HCT116 (cell line): ENCODE measurements around the gene PRR14L. TPM values are rescaled to one million over a fixed set of nuclear protein-coding genes. Genes with fewer than 3 reads are reported as not detected.

Experiments used
- ATAC-seq: fragments of 200-7000 bp; cut with Tn5 transposase; 2 replicates; pipeline ENCODE4 v1.9.1; 2020; ENCODE audit warnings: mild to moderate bottlenecking, moderate library complexity
- BruUV-seq: library from RNA; stranded (reverse); fragments of 400-500 nt; replicated peaks from 2 replicates; lab custom pipeline; 2021; lab: Mats Ljungman, UMichigan
- CTCF ChIA-PET: fragments of 300-600 bp; sonication (Branson Sonifier 250); formaldehyde crosslinking; loops from one replicate; lab custom pipeline; 2021; ENCODE audit warnings: antibody characterized with exemption; lab: Charles Lee
- POLR2A ChIA-PET: fragments of 300-600, 350-600 bp; sonication (Branson Sonifier 250); formaldehyde crosslinking; loops from one replicate; lab custom pipeline; 2021; ENCODE audit warnings: antibody characterized with exemption; lab: Charles Lee
- RAD21 ChIA-PET, 2 experiments: fragments of 300-600 bp; sonication (Branson Sonifier 250); formaldehyde crosslinking; loops; one replicate each; lab custom pipeline; 2023; ENCODE audit warnings: low total read pairs in 2 of 2; ENCODE audit not compliant: uncharacterized antibody in 2 of 2, unreplicated experiment in 2 of 2, low non-redundant PET in 1 of 2; lab: Charles Lee
- DNase-seq: peaks from one replicate; pipeline ENCODE4 v3.0.0-alpha.2; 2010; ENCODE audit warnings: low read depth, low spot score
- H2AFZ ChIP-seq: fragments of 200-600 bp; shearing (Covaris generic), sonication (generic); 2 replicates; pipeline ENCODE4 v1.6.1; 2017; ENCODE audit warnings: low read depth, mixed run types, mixed read lengths, antibody characterized with exemption, low read length; ENCODE audit not compliant: poor library complexity, severe bottlenecking
- H3K27ac ChIP-seq: 2 replicates; pipeline ENCODE4 v1.5.1; 2012; ENCODE audit warnings: low read depth, low read length
- H3K27me3 ChIP-seq: fragments of 200-600 bp; sonication (generic); 2 replicates; pipeline ENCODE4 v1.6.1; 2016; ENCODE audit warnings: mixed run types, low read length, mixed read lengths; ENCODE audit not compliant: insufficient read depth
- H3K36me3 ChIP-seq, 2 experiments: fragments of 200-500 bp in 1 of 2; fragments of 200-600 bp in 1 of 2; sonication (Bioruptor generic) in 1 of 2; sonication (generic) in 1 of 2; 2 replicates each; pipeline versions ENCODE4 v1.5.1 to v1.6.1; 2014 to 2016; ENCODE audit warnings: low read length in 2 of 2, inconsistent platforms in 1 of 2, mixed read lengths in 1 of 2, mixed run types in 1 of 2; ENCODE audit not compliant: insufficient read depth in 2 of 2, control insufficient read depth in 1 of 2
- H3K4me1 ChIP-seq, 2 experiments: fragments of 200-600 bp in 1 of 2; sonication (generic) in 1 of 2; 2 replicates each; pipeline versions ENCODE4 v1.5.1 to v1.6.1; 2012 to 2017; ENCODE audit warnings: low read length in 2 of 2, inconsistent platforms in 1 of 2, mild to moderate bottlenecking in 1 of 2, mixed read lengths in 1 of 2, mixed run types in 1 of 2, moderate library complexity in 1 of 2; ENCODE audit not compliant: insufficient read depth in 2 of 2, control insufficient read depth in 1 of 2
- H3K4me2 ChIP-seq: fragments of 200-600 bp; sonication (generic); 2 replicates; pipeline ENCODE4 v1.6.1; 2017; ENCODE audit warnings: mixed run types, low read length, mixed read lengths
- H3K4me3 ChIP-seq, 2 experiments: fragments of 200-600 bp in 1 of 2; sonication (generic) in 1 of 2; replicated peaks in 1 of 2; 2 replicates each; pipeline ENCODE4 v1.5.1; 2011 to 2016; ENCODE audit warnings: low read length in 2 of 2, control low read depth in 1 of 2, low read depth in 1 of 2, mild to moderate bottlenecking in 1 of 2, mixed read lengths in 1 of 2, mixed run types in 1 of 2
- H3K79me2 ChIP-seq: fragments of 200-600 bp; sonication (generic); 2 replicates; pipeline ENCODE4 v1.6.1; 2017; ENCODE audit warnings: mild to moderate bottlenecking, mixed run types, low read length, moderate library complexity, mixed read lengths; ENCODE audit not compliant: insufficient read depth
- H3K9ac ChIP-seq: fragments of 200-600 bp; sonication (generic); 2 replicates; pipeline ENCODE4 v1.6.1; 2016; ENCODE audit warnings: low read length, mixed read lengths
- H3K9me2 ChIP-seq: fragments of 200-600 bp; sonication (generic), shearing (Covaris generic); 2 replicates; pipeline ENCODE4 v1.6.1; 2017; ENCODE audit warnings: mixed run types, mild to moderate bottlenecking, moderate library complexity; ENCODE audit not compliant: insufficient read depth
- H3K9me3 ChIP-seq, 2 experiments: fragments of 200-500 bp in 1 of 2; fragments of 200-600 bp in 1 of 2; sonication (Bioruptor generic) in 1 of 2; sonication (generic) in 1 of 2; 2 replicates each; pipeline ENCODE4 v1.6.1; 2014 to 2017; ENCODE audit warnings: low read length in 2 of 2, mixed read lengths in 2 of 2, inconsistent platforms in 1 of 2, low read depth in 1 of 2, mild to moderate bottlenecking in 1 of 2, mixed run types in 1 of 2, moderate library complexity in 1 of 2; ENCODE audit not compliant: control insufficient read depth in 1 of 2, insufficient read depth in 1 of 2
- H4K20me1 ChIP-seq: fragments of 200-600 bp; sonication (generic), shearing (Covaris generic); 2 replicates; pipeline ENCODE4 v1.6.1; 2017; ENCODE audit warnings: mixed run types, mild to moderate bottlenecking, moderate library complexity; ENCODE audit not compliant: insufficient read depth
- ATF3 ChIP-seq: IDR thresholded peaks from 2 replicates; pipeline ENCODE4 v1.6.1; 2012
- CTCF ChIP-seq, 3 experiments: fragments of 200-600 bp in 1 of 3; sonication (generic) in 1 of 3; IDR thresholded peaks in 2 of 3; conservative IDR thresholded peaks in 1 of 3; 2 replicates each; pipeline ENCODE4 v1.5.1; 2012 to 2017; ENCODE audit warnings: low read depth in 2 of 3, low read length in 2 of 3, antibody characterized with exemption in 1 of 3, borderline replicate concordance in 1 of 3, control low read depth in 1 of 3, mild to moderate bottlenecking in 1 of 3, mixed read lengths in 1 of 3, mixed run types in 1 of 3, moderate library complexity in 1 of 3; ENCODE audit not compliant: insufficient read depth in 1 of 3
- ELF1 ChIP-seq: IDR thresholded peaks from 2 replicates; pipeline ENCODE4 v1.6.1; 2012; ENCODE audit warnings: low read depth, borderline replicate concordance
- EZH2 ChIP-seq: fragments of 200-600 bp; sonication (generic); IDR thresholded peaks from 2 replicates; pipeline ENCODE4 v1.6.1; 2017; ENCODE audit warnings: antibody characterized with exemption, mixed run types
- EZH2phosphoT487 ChIP-seq: fragments of 200-600 bp; IDR thresholded peaks from 2 replicates; pipeline ENCODE4 v1.6.1; 2018; ENCODE audit warnings: antibody characterized with exemption, borderline replicate concordance
- POLR2AphosphoS5 ChIP-seq: IDR thresholded peaks from 2 replicates; pipeline ENCODE4 v1.6.1; 2011; ENCODE audit warnings: mild to moderate bottlenecking, low read depth, low read length, moderate library complexity
- SRF ChIP-seq: IDR thresholded peaks from 2 replicates; pipeline ENCODE4 v1.6.1; 2012; ENCODE audit warnings: low read depth
- TCF7L2 ChIP-seq: IDR thresholded peaks from 2 replicates; pipeline ENCODE4 v1.7.0; 2011; ENCODE audit warnings: borderline replicate concordance, inconsistent platforms; ENCODE audit not compliant: insufficient read depth, insufficient read length; ENCODE audit errors: extremely low read depth
- YY1 ChIP-seq: IDR thresholded peaks from 2 replicates; pipeline ENCODE4 v1.6.1; 2011; ENCODE audit warnings: low read length, low read depth, moderate library complexity, mild to moderate bottlenecking; ENCODE audit not compliant: insufficient replicate concordance; ENCODE audit errors: extremely low read depth
- ZNF274 ChIP-seq: fragments of 200-500 bp; sonication (Bioruptor generic); IDR thresholded peaks from 2 replicates; pipeline ENCODE4 v1.6.1; 2014; ENCODE audit warnings: mild to moderate bottlenecking, low read depth, low read length, inconsistent platforms
- intact Hi-C: fragments of 100-400 bp; cut with micrococcal nuclease; formaldehyde crosslinking; loops from 2 replicates; pipeline ENCODE4 v1.10.0; 2022
- total RNA-seq: library from RNA; stranded (reverse); gene quantifications from one replicate; pipeline ENCODE4 v1.2.1, GENCODE V29; 2021; ENCODE audit not compliant: unreplicated experiment
- TF ChIP-seq, protein P1 (sequence below): IDR thresholded peaks from 2 replicates; pipeline ENCODE4 v1.6.1; 2011; ENCODE audit warnings: mild to moderate bottlenecking, low read length, moderate library complexity; ENCODE audit not compliant: insufficient replicate concordance; ENCODE audit errors: extremely low read depth
- TF ChIP-seq, protein P2 (sequence below): IDR thresholded peaks from 2 replicates; pipeline ENCODE4 v1.6.1; 2012; ENCODE audit warnings: low read depth

The PRR14L gene
- total RNA-seq, 1 experiment from 2014 or later: 61.5 TPM

DNA sequence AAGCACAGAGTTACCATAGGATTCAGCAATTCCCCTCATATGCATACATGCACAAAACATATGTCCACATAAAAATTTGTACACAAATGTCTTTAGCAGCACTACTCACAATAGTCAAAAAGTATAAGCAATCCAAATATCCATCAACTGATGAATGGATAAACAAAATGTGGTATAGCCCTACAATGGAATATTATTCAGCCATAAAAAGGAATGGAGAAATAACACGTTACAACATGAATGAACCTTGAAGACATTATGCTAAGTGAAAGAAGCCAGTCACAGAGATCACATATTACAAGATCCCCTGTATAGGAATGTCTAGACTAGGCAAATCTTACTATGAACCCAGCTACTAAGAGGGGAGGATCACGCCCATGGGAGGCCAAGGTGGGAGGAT, 7.2 kb downstream of the PRR14L start (continued):
- no peak for TF ChIP-seq CTCF (IDR thresholded peaks at IDR 0.05 in 2 of 3, conservative IDR thresholded peaks at IDR 0.05 in 1 of 3; ENCODE audit: borderline replicate concordance in 1 of 3, insufficient read depth in 1 of 3, low read depth in 2 of 3, low read length in 2 of 3)
- TF ChIP-seq EZH2: no peak

DNA sequence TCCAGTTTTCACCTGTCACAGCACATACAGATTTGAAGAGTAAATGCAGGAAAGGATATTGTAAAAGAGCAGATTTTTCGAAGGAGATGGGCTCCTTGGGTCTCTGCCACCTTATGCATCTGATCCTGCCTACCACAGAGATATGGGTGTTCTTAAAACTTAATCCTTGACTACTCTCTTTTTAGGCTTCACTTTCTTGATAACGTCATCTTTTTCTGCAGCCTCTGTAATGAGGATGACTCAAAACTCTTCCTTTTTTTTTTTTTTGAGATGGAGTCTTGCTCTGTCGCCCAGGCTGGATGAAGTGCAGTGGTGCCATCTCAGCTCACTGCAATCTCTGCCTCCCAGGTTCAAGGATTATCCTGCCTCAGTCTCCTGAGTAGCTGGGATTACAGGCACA, 7.8 kb downstream of the PRR14L start:
- CTCF ChIA-PET: no interaction called here
- POLR2A ChIA-PET: no interaction called here
- peaks cover 86% of the 10 kb centered on the region for H3K79me2 ChIP-seq

More for the DNA sequence above, 7.8 kb downstream of the PRR14L start:
- no peak for TF ChIP-seq TCF7L2
- no peak for TF ChIP-seq POLR2AphosphoS5
- TF ChIP-seq, protein P1, sequence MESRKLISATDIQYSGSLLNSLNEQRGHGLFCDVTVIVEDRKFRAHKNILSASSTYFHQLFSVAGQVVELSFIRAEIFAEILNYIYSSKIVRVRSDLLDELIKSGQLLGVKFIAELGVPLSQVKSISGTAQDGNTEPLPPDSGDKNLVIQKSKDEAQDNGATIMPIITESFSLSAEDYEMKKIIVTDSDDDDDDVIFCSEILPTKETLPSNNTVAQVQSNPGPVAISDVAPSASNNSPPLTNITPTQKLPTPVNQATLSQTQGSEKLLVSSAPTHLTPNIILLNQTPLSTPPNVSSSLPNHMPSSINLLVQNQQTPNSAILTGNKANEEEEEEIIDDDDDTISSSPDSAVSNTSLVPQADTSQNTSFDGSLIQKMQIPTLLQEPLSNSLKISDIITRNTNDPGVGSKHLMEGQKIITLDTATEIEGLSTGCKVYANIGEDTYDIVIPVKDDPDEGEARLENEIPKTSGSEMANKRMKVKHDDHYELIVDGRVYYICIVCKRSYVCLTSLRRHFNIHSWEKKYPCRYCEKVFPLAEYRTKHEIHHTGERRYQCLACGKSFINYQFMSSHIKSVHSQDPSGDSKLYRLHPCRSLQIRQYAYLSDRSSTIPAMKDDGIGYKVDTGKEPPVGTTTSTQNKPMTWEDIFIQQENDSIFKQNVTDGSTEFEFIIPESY: no peak
- TF ChIP-seq, protein P2, sequence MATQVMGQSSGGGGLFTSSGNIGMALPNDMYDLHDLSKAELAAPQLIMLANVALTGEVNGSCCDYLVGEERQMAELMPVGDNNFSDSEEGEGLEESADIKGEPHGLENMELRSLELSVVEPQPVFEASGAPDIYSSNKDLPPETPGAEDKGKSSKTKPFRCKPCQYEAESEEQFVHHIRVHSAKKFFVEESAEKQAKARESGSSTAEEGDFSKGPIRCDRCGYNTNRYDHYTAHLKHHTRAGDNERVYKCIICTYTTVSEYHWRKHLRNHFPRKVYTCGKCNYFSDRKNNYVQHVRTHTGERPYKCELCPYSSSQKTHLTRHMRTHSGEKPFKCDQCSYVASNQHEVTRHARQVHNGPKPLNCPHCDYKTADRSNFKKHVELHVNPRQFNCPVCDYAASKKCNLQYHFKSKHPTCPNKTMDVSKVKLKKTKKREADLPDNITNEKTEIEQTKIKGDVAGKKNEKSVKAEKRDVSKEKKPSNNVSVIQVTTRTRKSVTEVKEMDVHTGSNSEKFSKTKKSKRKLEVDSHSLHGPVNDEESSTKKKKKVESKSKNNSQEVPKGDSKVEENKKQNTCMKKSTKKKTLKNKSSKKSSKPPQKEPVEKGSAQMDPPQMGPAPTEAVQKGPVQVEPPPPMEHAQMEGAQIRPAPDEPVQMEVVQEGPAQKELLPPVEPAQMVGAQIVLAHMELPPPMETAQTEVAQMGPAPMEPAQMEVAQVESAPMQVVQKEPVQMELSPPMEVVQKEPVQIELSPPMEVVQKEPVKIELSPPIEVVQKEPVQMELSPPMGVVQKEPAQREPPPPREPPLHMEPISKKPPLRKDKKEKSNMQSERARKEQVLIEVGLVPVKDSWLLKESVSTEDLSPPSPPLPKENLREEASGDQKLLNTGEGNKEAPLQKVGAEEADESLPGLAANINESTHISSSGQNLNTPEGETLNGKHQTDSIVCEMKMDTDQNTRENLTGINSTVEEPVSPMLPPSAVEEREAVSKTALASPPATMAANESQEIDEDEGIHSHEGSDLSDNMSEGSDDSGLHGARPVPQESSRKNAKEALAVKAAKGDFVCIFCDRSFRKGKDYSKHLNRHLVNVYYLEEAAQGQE: no peak
- no peak for TF ChIP-seq ZNF274
- no peak for TF ChIP-seq ELF1
- no peak for TF ChIP-seq EZH2
- TF ChIP-seq SRF: no peak
- no peak for TF ChIP-seq ATF3
- TF ChIP-seq EZH2phosphoT487: no peak
- TF ChIP-seq YY1: no peak
- no peak overlapping the region for H3K27ac ChIP-seq
- ATAC-seq (no peak), DNase-seq (no peak)
- BruUV-seq: no TSS peak
- H3K4me1 ChIP-seq: peaks cover 6 to 30% of the 10 kb centered on the region in 2 experiments; a peak in 3 of 4 replicates
- no peaks in the 10 kb centered on the region for H3K9me2 ChIP-seq
- H3K27me3 ChIP-seq: no peaks in the 10 kb centered on the region
- H3K4me2 ChIP-seq: no peak overlapping the region
- H3K36me3 ChIP-seq: peaks cover 7 to 14% of the 10 kb centered on the region in 2 experiments; a peak in 2 of 4 replicates
- no peaks in the 10 kb centered on the region for H3K9me3 ChIP-seq
- H3K4me3 ChIP-seq: no peak overlapping the region
- no peak overlapping the region for H3K9ac ChIP-seq
- RAD21 ChIA-PET: no interaction called here
- H2AFZ ChIP-seq: no peak overlapping the region
- no peaks in the 10 kb centered on the region for H4K20me1 ChIP-seq
- intact Hi-C loops: no loop called here
